HK-2 (cell line): ENCODE results near the gene MSANTD1.

ENCODE experiments used
- DNase-seq: peaks from one replicate; pipeline ENCODE4 v3.0.0-alpha.2; 2018; ENCODE audit not compliant: unreplicated experiment

Gene MSANTD1

GRCh38 chr4:3263876-3264193 is 14.9 kb downstream of the MSANTD1 start:
- DNase-seq, result no peak

- DNase-seq, result no peak
These were observed 17.1 kb downstream of the MSANTD1 start for GRCh38 chr4:3266076-3266475.

- DNase-seq, result no peak
These were observed 18.8 kb downstream of the MSANTD1 start for GRCh38 chr4:3267576-3268394.

GRCh38 chr4:3268395-3269104 is 19.6 kb downstream of the MSANTD1 start:
- no peak for DNase-seq

- DNase-seq, result no peak
These were observed 20.4 kb downstream of the MSANTD1 start for GRCh38 chr4:3269105-3269927.

GRCh38 chr4:3269991-3270611 is 21.1 kb downstream of the MSANTD1 start:
- no peak for DNase-seq

- no peak for DNase-seq
These were observed 22.2 kb downstream of the MSANTD1 start for GRCh38 chr4:3271131-3271530.

GRCh38 chr4:3276986-3277385 is 28.0 kb downstream of the MSANTD1 start:
- DNase-seq, result no peak

DNA sequence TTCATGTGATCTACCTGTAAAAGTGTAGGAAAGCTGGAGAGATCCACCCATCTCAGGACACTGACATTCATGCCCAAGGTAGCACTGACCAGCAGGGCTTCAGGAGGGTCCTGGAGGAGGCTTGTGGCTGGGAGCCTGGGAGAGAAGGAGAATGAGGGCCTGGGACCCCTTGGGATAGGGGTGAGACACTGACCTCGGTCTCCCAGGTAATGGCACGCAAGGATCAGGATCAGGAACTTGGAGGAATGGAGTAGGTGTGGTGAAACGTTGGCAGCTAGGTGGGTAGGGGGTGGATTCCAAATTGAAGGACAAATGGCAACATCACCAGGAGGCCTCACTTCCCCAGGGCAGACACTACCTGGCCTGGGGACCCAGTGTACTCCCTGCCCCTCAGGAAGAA is 31.5 kb downstream of the MSANTD1 start:
- DNase-seq, result no peak

DNA sequence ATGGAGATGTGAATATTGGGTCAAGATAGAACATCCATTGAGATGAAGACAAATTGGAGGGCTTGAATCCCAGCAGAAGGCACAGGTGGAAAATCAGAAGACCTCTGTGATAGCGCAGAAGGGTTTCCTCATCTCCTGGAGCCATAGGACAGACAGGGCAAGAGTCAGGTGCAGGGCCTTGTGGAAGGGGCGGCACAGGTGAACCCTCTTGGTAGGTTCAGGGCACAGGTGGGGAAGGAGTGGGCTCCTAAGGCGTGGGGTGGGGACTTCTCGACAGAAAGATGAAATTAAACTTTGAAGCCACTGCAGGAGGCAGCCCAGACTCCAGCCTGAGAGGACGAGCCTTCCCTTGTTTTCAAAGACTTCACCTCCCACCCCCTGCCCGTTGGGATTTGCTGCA is 34.5 kb downstream of the MSANTD1 start:
- DNase-seq, result no peak

- DNase-seq, result no peak
These were observed 35.0 kb downstream of the MSANTD1 start for GRCh38 chr4:3283916-3284315.

GRCh38 chr4:3284734-3285557 is 36.0 kb downstream of the MSANTD1 start:
- DNase-seq, result no peak

DNA sequence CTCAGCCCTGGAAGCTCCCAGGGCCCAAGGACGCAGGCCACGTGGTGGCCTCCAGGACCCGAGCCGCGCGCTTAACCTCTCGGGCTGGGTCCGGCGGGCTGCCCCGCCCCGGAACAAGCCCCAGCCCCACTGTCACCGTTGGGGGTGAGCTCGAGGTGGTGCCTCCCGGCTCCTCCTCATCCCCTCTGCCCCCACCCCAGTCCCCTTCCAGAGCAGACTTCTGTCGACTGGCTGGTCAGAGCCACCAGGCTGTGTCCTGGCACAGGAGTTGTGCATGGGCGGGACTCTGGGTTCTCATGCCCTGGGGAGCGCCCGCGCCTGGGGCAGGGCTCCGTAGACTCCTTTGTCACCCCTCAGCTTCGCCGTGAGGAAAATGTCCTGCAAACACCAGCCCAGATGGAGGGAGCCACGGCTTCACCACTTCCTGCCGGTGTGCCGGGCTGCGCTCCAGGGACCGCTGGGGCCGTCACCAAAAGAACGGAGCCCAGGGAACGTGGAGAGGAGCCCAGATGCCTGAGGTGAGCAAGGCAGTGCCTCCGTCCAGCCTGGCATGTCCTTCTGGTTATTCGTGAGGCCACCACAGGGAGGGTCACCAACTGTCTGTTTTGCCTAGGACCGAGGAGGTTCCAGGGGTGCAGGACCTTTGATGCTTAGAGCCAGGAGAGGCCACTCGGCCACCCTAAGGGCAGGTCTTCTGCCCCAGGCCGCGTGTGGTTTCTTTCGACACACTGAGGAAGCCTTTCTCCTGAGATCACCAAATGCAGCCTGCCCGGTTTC is 36.8 kb downstream of the MSANTD1 start:
- DNase-seq, result no peak

DNA sequence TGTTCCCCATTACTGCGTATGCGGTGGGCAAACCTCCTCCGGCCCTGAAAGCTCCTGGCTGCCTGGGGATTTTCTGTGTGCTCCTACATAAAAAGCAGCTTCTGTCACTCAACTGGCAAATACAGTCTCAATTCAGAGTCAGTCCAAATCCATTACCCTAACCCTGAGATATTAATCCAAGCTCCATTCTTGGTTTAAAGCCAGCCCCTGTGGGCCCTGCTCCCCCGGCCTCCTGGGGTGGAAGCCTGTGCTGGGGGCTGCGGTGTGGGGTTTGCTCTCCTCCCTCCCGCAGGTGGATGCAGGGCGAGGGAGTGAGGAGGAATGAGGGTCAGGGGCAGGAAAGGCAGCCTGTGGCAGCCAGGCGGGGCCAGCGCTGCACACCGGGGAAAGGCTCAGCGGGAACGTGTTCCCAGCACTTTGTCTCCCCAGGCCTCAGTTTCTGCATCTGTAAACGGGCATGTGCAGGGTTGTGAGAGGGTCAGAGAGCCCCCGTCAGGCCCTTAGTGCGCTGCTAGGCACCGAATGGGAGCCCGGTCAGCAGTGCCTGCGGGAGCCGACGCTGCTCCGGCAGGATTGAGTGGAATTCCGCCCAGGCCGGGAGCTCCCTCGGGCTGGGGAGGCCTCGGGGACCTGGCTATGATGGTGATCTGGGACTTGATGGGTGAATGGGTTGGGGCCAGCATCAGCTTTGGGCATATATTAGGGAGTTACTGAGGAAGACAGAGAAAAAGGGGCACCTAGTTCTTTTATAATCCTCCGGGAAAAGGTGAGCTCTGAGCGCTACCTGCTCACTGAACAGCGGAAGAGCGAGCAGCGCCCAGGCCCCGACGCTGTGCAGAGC is 37.6 kb downstream of the MSANTD1 start:
- no peak for DNase-seq

GRCh38 chr4:3287271-3287971 is 38.5 kb downstream of the MSANTD1 start:
- DNase-seq, result no peak

- DNase-seq, result no peak
These were observed 39.1 kb downstream of the MSANTD1 start for GRCh38 chr4:3287972-3288570.

- DNase-seq, result no peak
These were observed 39.7 kb downstream of the MSANTD1 start for GRCh38 chr4:3288571-3289094.

DNA sequence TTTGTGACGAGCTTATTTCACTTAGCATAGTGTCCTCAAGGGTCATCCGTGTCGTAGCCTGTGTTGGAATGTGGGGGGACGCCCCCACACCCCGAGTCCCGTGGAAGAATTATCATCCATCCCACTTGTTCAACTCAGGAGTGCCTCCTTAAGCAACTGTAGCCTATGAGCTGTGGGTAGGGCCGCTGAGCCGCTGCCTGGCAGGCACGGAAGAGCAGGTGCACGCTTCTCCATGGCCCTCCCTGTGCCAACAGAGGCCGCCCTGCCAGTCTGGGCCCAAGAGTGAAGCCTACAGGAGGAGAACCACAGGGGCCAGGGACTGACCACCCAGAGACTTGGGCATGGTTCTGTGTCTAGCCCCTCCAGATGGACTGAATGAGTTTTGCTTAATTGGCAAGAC is 41.5 kb downstream of the MSANTD1 start:
- no peak for DNase-seq
